Activated B cell treated with CpG ODN at 0.5 μM for 24 hours (primary cell): Measurements from ENCODE around the gene HEXD. TPM values are rescaled to one million over a fixed set of nuclear protein-coding genes. Genes with fewer than 3 reads are reported as not detected.

Experiments
- ATAC-seq: fragments of 200-7000 bp; cut with Tn5 transposase; one replicate; pipeline ENCODE4 v1.10.0; 2021; ENCODE audit warnings: low read depth, mild to moderate bottlenecking, moderate library complexity
- CTCF ChIA-PET: fragments of 350-600 bp; sonication (Branson Sonifier 250); formaldehyde crosslinking; loops from one replicate; lab custom pipeline; 2021; ENCODE audit warnings: antibody characterized with exemption; lab: Charles Lee
- POLR2A ChIA-PET: fragments of 350-600 bp; sonication (Branson Sonifier 250); formaldehyde crosslinking; loops from one replicate; lab custom pipeline; 2021; ENCODE audit warnings: antibody characterized with exemption; lab: Charles Lee
- DNase-seq: peaks from one replicate; pipeline ENCODE4 v3.0.0; 2022
- H3K27ac Mint-ChIP-seq: one replicate; pipeline ENCODE4 v1.8.0; 2020; ENCODE audit warnings: mixed read lengths
- H3K27me3 Mint-ChIP-seq: one replicate; pipeline ENCODE4 v1.8.0; 2021; ENCODE audit warnings: mixed read lengths
- H3K36me3 Mint-ChIP-seq: one replicate; pipeline ENCODE4 v1.8.0; 2021; ENCODE audit warnings: low read depth, mixed read lengths
- H3K4me1 Mint-ChIP-seq: one replicate; pipeline ENCODE4 v1.8.0; 2021; ENCODE audit warnings: mixed read lengths
- H3K4me3 Mint-ChIP-seq: one replicate; pipeline ENCODE4 v1.8.0; 2020; ENCODE audit warnings: mild to moderate bottlenecking, mixed read lengths
- H3K9me3 Mint-ChIP-seq: one replicate; pipeline ENCODE4 v1.8.0; 2020; ENCODE audit warnings: mixed read lengths
- intact Hi-C: fragments of 100-400 bp; cut with micrococcal nuclease; formaldehyde crosslinking; loops from one replicate; pipeline ENCODE4 v1.15.1; 2024
- total RNA-seq: library from RNA; stranded (reverse); gene quantifications from 2 replicates; pipeline ENCODE4 v1.2.3, GENCODE V29; 2022
- TF ChIP-seq, protein P1 (sequence below): fragments of 200-600 bp; IDR thresholded peaks from one replicate; pipeline ENCODE4 v1.8.0; 2022; ENCODE audit warnings: antibody characterized with exemption, mild to moderate bottlenecking

Gene HEXD
- total RNA-seq, 1 donor from 2014 or later = 88.8 TPM

GRCh38 chr17:82428546-82428945, 10.4 kb downstream of the HEXD start:
- Mint-ChIP-seq H3K27me3 (no peaks in the 10 kb centered on the region), H3K4me1 (peaks cover 33% of the 10 kb centered on the region), H3K4me3 (no peak overlapping the region), H3K9me3 (no peaks in the 10 kb centered on the region), H3K36me3 (peaks cover 22% of the 10 kb centered on the region), H3K27ac (peak overlapping the region; percentile 18)
- POLR2A ChIA-PET = interaction anchor here (0.6 to 1.5 kb wide), 2 partner anchors 17 to 20 kb away, joined by 3 to 7 read pairs; no protein-coding TSS in a partner anchor
- intact Hi-C loops = no loop called here
- TF ChIP-seq, protein P1, sequence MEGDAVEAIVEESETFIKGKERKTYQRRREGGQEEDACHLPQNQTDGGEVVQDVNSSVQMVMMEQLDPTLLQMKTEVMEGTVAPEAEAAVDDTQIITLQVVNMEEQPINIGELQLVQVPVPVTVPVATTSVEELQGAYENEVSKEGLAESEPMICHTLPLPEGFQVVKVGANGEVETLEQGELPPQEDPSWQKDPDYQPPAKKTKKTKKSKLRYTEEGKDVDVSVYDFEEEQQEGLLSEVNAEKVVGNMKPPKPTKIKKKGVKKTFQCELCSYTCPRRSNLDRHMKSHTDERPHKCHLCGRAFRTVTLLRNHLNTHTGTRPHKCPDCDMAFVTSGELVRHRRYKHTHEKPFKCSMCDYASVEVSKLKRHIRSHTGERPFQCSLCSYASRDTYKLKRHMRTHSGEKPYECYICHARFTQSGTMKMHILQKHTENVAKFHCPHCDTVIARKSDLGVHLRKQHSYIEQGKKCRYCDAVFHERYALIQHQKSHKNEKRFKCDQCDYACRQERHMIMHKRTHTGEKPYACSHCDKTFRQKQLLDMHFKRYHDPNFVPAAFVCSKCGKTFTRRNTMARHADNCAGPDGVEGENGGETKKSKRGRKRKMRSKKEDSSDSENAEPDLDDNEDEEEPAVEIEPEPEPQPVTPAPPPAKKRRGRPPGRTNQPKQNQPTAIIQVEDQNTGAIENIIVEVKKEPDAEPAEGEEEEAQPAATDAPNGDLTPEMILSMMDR = no peak
- CTCF ChIA-PET = no interaction called here
- ATAC-seq (no peak), DNase-seq (no peak)

DNA sequence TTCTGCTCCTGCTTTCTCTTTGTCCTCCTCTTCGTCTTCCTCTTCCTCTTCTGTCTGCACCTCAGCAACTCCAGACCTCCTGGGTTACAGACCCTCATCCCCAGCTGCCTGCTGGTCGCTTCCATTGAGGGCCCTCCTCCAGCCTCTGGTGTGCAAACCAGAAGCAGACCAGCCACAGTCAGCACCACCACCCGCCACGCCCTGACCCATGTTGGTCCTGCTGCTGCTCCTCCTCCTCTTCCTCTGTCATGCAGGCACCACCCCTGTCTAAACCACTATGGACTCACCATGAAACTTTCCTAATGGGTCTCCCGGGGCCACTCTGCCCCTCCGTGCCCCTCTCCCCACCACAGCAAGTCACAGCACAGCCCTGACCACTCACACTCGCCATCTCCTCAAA, 11.7 kb downstream of the HEXD start:
- POLR2A ChIA-PET = interaction anchor here (1.5 kb wide), 1 partner anchor 19 kb away, joined by 7 read pairs; no protein-coding TSS in a partner anchor
- H3K27ac Mint-ChIP-seq = peak overlapping the region; percentile 77
- intact Hi-C loops = no loop called here

DNA sequence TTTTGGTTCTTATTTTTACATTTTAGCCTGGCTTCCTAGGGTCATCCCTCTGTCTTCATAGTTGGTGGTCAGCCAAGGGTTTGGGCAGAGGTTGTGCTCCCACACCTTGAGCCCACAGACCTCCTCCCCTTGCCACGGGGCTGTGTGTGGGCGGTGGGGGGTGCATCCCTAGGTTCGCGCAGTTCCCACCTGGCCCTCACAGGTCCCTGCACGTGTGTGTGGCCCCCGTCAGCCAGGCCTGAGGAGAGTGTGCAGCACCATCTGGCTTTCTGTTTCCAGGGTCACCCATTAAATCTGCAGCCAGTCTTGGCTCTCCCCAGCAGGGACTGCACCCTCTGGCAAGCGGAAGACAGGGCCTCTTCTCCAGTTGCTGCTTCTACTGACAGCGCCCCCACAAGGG, 13.9 kb downstream of the HEXD start:
- TF ChIP-seq, protein P1 = no peak
- ATAC-seq = no peak
- no peak for DNase-seq
- Mint-ChIP-seq H3K9me3 (no peaks in the 10 kb centered on the region), H3K36me3 (peaks cover 23% of the 10 kb centered on the region), H3K4me1 (peaks cover 48% of the 10 kb centered on the region), H3K27ac (peak overlapping the region; percentile 6), H3K27me3 (no peaks in the 10 kb centered on the region), H3K4me3 (no peak overlapping the region)
- intact Hi-C loops = no loop called here
- CTCF ChIA-PET = no interaction called here
- POLR2A ChIA-PET = interaction anchor here (1.3 kb wide), 1 partner anchor 13 kb away, joined by 5 read pairs; no protein-coding TSS in a partner anchor

More for the DNA sequence above, 11.7 kb downstream of the HEXD start:
- H3K4me1 Mint-ChIP-seq = peaks cover 43% of the 10 kb centered on the region
- CTCF ChIA-PET = no interaction called here
- TF ChIP-seq, protein P1 = no peak
- ATAC-seq = peak; percentile 10
- H3K36me3 Mint-ChIP-seq = peaks cover 21% of the 10 kb centered on the region
- H3K27me3 Mint-ChIP-seq = no peaks in the 10 kb centered on the region
- no peaks in the 10 kb centered on the region for H3K9me3 Mint-ChIP-seq
- peak overlapping the region; percentile 75 for H3K4me3 Mint-ChIP-seq
- DNase-seq = no peak

DNA sequence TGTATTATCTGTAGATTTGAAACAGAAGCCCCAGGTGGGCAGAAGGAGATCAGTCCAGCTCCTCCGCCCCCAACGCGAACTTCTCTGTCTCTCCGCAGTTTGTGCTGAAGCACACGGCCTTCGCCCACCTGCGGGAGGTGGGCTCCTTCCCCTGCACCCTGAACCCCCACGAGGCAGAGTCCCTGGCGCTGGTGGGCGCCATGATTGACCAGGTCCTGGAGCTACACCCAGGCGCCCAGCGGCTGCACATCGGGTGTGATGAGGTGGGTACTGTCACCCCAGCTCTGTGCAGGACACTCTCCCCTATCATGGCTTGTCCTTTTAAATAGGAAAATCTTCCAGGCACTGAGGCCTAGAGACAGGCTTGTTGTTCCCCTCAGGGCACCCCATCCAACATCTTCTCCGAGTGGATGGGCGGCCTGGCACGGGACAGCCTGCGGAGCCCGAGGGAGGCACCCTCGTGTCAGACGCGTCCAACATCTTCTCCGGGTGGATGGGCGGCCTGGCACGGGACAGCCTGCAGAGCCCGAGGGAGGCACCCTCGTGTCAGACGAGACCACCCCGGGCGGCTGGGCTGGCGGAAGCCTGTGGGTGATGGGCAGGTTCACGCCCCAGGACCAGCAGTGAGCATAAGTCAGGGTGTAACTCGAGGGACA, 15.5 kb downstream of the HEXD start:
- intact Hi-C loops = loop anchor here (1.0 to 2.0 kb wide), 2 partner anchors 15 to 16 kb away; partner anchors contain the start of genes HEXD and OGFOD3
- ChIA-PET POLR2A (interaction anchor here (0.7 to 10.6 kb wide), 6 partner anchors 9 to 70 kb away, joined by 3 to 130 read pairs (median 3); partner anchors contain the start of gene CYBC1), CTCF (no interaction called here)
- TF ChIP-seq, protein P1 = no peak
- no peak for ATAC-seq
- peaks cover 29% of the 10 kb centered on the region for H3K36me3 Mint-ChIP-seq
- no peaks in the 10 kb centered on the region for H3K27me3 Mint-ChIP-seq
- no peaks in the 10 kb centered on the region for H3K9me3 Mint-ChIP-seq
- H3K4me1 Mint-ChIP-seq = peaks cover 46% of the 10 kb centered on the region
- H3K4me3 Mint-ChIP-seq = no peak overlapping the region
- H3K27ac Mint-ChIP-seq = peak overlapping the region; percentile 78
- no peak for DNase-seq

DNA sequence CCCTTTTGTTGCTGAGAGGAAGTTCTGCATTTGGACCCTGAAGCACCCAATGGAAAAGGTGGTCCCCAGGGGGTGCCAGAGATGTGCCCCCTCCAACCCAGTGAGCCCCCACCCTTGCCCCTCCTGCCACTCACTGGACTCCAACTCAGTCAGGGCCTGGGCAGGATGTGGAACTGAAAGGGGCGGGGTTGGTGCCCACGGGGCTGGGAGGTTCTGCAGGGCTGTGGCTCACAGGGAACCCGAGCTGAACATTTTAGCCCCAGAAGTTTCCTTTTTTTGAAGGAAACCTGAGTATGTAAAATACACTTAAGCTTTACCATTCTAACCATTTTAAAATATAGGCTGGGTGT, 16.0 kb downstream of the HEXD start:
- H3K4me3 Mint-ChIP-seq = peak overlapping the region; percentile 50
- H3K9me3 Mint-ChIP-seq = no peaks in the 10 kb centered on the region
- peak overlapping the region; percentile 78 for H3K27ac Mint-ChIP-seq

More for the DNA sequence above, 16.0 kb downstream of the HEXD start:
- POLR2A ChIA-PET = interaction anchor here (0.6 to 10.6 kb wide), 6 partner anchors 10 to 206 kb away, joined by 3 to 130 read pairs (median 4); partner anchors contain the start of gene CYBC1
- DNase-seq (no peak), ATAC-seq (peak; percentile 84)
- peaks cover 45% of the 10 kb centered on the region for H3K4me1 Mint-ChIP-seq
- intact Hi-C loops = loop anchor here (1.0 to 2.0 kb wide), 2 partner anchors 15 kb away; partner anchors contain the start of genes HEXD and OGFOD3
- TF ChIP-seq, protein P1 = no peak
- CTCF ChIA-PET = no interaction called here
- H3K27me3 Mint-ChIP-seq = no peaks in the 10 kb centered on the region
- peaks cover 28% of the 10 kb centered on the region for H3K36me3 Mint-ChIP-seq
